ENCODE measurements around the gene PLXNA2.

DNA sequence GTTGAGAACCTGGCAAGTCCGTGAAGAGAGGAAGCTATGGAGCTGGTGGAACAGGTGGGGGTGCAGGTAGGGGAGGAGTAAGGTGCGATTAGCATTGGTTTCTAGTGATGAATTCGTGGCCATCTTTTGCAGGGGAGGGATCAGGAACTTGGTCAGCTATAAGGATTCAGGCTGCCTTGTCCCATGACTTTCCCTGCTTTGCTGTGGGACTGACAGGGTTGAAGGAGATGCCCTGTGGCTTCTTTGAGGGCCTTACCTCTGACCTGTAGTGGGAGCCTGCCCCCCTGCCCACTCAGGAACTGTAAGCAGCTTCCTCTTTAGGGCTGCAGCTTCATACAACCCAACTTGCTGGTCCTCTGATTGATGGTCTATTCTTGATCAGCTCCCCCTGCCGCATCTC is 248.6 kb downstream of the PLXNA2 start:
- TF ChIP-seq POLR2AphosphoS5 (IDR thresholded peaks at IDR 0.05; ENCODE audit: low read depth, low read length) (no peak), POLR2A (IDR thresholded peaks at IDR 0.05; ENCODE audit: borderline replicate concordance, extremely low read depth, insufficient read depth, insufficient read length) (no peak), CBX3 (IDR thresholded peaks at IDR 0.05; ENCODE audit: low read depth) (no peak)
- TF ChIP-seq, protein P1, sequence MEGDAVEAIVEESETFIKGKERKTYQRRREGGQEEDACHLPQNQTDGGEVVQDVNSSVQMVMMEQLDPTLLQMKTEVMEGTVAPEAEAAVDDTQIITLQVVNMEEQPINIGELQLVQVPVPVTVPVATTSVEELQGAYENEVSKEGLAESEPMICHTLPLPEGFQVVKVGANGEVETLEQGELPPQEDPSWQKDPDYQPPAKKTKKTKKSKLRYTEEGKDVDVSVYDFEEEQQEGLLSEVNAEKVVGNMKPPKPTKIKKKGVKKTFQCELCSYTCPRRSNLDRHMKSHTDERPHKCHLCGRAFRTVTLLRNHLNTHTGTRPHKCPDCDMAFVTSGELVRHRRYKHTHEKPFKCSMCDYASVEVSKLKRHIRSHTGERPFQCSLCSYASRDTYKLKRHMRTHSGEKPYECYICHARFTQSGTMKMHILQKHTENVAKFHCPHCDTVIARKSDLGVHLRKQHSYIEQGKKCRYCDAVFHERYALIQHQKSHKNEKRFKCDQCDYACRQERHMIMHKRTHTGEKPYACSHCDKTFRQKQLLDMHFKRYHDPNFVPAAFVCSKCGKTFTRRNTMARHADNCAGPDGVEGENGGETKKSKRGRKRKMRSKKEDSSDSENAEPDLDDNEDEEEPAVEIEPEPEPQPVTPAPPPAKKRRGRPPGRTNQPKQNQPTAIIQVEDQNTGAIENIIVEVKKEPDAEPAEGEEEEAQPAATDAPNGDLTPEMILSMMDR (IDR thresholded peaks at IDR 0.05 in 2 of 3, conservative IDR thresholded peaks at IDR 0.05 in 1 of 3; ENCODE audit: borderline replicate concordance in 1 of 3, insufficient read depth in 1 of 3, low read depth in 2 of 3, low read length in 2 of 3): no peak

Data from HCT116 (cell line).